ENCODE results near the gene FAM120A. TPM values are rescaled to one million over a fixed set of nuclear protein-coding genes. Genes with fewer than 3 reads are reported as not detected.
"Not testable (repeated sequence)": the region's sequence is repeated elsewhere in the genome, so short reads cannot be mapped to it uniquely, and the experiment has no call there.

FAM120A gene
- total RNA-seq, 1 donor from 2014 or later, result 135 TPM

GRCh38 chr9:93509084-93509483 is 57.6 kb downstream of the FAM120A start:
- H3K4me1 ChIP-seq, result peaks cover 0 to 9% of the 10 kb centered on the region in 2 donors
- intact Hi-C loops (cut with DNase I), result no loop called here
- no peak for TF ChIP-seq CTCF (IDR thresholded peaks at IDR 0.05)

DNA sequence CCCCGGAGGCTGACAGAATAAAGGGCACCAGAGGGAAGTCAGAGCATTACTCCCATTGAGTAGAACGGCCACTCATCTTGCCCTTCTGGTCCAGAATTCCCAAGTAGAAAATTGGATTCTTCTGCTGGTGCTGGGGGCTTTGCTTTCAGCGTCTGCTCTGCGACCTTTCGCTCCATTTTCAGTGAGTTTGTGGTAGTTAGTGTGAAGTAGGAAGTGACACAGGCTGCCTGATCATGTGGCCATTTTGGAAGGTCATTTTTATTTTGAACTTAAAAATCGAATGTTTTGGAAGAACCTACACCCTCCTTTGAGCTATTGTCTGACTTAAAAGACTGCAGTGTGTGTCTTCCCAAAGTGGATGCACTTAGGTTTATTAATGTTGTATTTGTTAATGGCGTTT is 58.6 kb downstream of the FAM120A start:
- no peak overlapping the region for H3K27ac ChIP-seq
- no peak overlapping the region for H3K4me3 ChIP-seq
- H3K4me1 ChIP-seq, result peaks cover 0 to 9% of the 10 kb centered on the region in 2 donors
- no peaks in the 10 kb centered on the region for H3K36me3 ChIP-seq
- no peaks in the 10 kb centered on the region for H3K9me3 ChIP-seq
- no peak for DNase-seq (ENCODE audit: low spot score in 2 of 2)
- H3K27me3 ChIP-seq, result no peaks in the 10 kb centered on the region
- no peak for TF ChIP-seq CTCF (IDR thresholded peaks at IDR 0.05)
- intact Hi-C loops (cut with DNase I), result no loop called here

More at GRCh38 chr9:93509084-93509483, 57.6 kb downstream of the FAM120A start:
- no peak for DNase-seq (ENCODE audit: low spot score in 2 of 2)
- H3K36me3 ChIP-seq, result no peaks in the 10 kb centered on the region
- H3K4me3 ChIP-seq, result no peak overlapping the region
- no peak overlapping the region for H3K27ac ChIP-seq
- H3K27me3 ChIP-seq, result no peaks in the 10 kb centered on the region
- no peaks in the 10 kb centered on the region for H3K9me3 ChIP-seq

DNA sequence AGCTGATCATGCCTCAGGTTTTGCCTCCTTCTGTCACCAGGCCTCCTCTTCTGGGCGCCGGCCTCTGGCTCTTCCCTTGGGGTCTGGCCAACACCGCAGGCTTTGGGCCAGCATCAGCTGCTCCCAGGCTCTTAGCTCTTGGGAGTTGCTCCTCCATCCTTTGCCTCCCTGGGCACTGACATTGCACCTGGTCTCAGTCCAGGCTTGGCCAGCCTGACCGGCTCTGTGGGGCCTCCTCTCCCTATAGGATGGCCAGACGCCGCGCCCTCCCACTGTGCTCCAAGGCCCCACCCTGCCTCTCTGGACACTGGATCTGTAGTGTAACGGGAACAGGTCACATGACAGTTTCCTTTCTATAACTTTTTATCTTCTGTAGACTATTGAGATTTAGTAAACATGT is 59.7 kb downstream of the FAM120A start:
- peak overlapping the region in 1 of 2 donors; percentile 2 for H3K27ac ChIP-seq
- H3K27me3 ChIP-seq, result not testable (repeated sequence)

DNA sequence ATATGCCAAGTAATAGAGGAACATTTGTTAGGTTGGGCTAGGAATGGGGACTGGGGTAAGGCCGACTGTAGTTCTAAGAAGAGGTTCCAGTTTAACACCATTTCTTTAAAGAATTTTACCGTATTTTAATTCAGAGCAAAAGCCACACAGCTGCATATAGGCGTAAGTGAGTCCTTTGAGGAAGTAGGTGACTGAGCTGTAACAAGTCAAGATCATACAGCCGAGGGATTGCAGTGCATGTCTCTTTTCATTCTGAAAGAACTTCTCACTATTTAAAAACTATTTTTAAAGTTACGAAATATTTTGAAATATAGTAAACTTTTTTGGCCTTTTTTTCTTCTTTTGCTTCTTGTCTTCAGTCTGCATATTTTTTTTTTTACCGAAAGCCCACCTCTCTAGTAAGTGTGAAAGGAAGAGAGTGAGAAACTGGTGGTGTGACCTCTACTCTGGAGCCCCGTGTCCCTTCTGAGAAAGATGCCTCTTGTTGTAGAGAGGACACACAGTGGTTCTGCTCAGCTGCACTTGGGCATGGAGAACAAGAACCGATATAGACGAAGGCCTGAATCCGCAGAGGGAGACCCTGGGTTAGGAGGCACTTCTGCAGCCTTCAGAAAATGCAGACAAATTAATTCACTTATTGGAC is 60.8 kb downstream of the FAM120A start:
- H3K36me3 ChIP-seq; H3K4me1 ChIP-seq; H3K4me3 ChIP-seq; H3K27ac ChIP-seq; H3K27me3 ChIP-seq; intact Hi-C loops (cut with DNase I); H3K9me3 ChIP-seq; DNase-seq (ENCODE audit: low spot score in 2 of 2): not testable (repeated sequence)

More for the DNA sequence above, 59.7 kb downstream of the FAM120A start:
- H3K9me3 ChIP-seq; H3K4me3 ChIP-seq; H3K36me3 ChIP-seq; intact Hi-C loops (cut with DNase I); H3K4me1 ChIP-seq: not testable (repeated sequence)
- peak in 1 of 2 donors; percentile 69 for DNase-seq (ENCODE audit: low spot score in 2 of 2)

DNA sequence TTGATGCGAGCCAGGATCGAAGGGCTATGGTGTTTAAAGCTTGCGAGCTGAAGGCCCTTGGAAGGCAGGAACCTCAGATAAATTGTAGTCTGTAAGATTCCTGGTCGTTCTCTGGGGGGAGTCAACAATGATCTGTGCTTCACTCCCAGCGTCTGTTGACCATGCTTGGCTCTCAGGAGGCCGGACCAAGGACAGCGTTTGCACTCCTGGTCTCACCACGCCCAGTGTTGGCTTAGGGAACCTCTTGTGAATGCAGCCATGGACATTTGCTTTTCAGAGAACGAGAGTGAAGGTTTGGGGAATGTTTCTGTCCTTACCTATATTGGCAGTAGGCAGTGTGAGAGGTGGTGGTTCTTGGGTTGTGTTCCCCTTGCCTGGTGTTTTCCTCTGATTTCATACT is 62.1 kb downstream of the FAM120A start:
- Histone ChIP-seq H3K4me3 (no peak overlapping the region), H3K36me3 (peaks cover 3 to 6% of the 10 kb centered on the region in 2 donors), H3K27ac (no peak overlapping the region), H3K4me1 (peaks cover 0 to 6% of the 10 kb centered on the region in 2 donors), H3K9me3 (no peaks in the 10 kb centered on the region), H3K27me3 (no peaks in the 10 kb centered on the region)
- intact Hi-C loops (cut with DNase I), result no loop called here
- DNase-seq (ENCODE audit: low spot score in 2 of 2), result no peak
- TF ChIP-seq CTCF (IDR thresholded peaks at IDR 0.05), result no peak

DNA sequence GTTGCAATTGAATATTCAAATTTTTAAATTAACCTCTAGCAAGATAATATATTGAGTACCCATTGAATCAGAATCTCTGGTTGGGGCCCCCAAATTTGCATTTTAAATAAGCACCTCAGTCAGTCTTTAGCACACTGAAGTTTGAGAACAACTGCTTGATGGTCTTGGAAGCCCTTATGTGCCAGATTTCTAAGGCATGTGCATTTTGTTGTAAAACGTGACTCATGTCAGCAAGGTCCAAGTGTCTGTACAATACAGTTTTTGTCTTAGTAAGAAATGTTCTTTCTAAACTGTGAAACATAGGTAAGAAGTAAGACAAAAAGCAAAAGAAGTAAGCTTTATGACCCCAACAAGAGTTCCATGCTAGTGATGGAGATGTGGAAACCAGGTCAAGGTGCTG is 65.8 kb downstream of the FAM120A start:
- H3K9me3 ChIP-seq, result no peaks in the 10 kb centered on the region
- no peak overlapping the region for H3K27ac ChIP-seq
- H3K27me3 ChIP-seq, result no peaks in the 10 kb centered on the region
- peaks cover 9 to 17% of the 10 kb centered on the region in 2 donors for H3K36me3 ChIP-seq
- no peaks in the 10 kb centered on the region for H3K4me1 ChIP-seq
- H3K4me3 ChIP-seq, result no peak overlapping the region
- intact Hi-C loops (cut with DNase I), result no loop called here
- DNase-seq (ENCODE audit: low spot score in 2 of 2), result no peak
- no peak for TF ChIP-seq CTCF (IDR thresholded peaks at IDR 0.05)

DNA sequence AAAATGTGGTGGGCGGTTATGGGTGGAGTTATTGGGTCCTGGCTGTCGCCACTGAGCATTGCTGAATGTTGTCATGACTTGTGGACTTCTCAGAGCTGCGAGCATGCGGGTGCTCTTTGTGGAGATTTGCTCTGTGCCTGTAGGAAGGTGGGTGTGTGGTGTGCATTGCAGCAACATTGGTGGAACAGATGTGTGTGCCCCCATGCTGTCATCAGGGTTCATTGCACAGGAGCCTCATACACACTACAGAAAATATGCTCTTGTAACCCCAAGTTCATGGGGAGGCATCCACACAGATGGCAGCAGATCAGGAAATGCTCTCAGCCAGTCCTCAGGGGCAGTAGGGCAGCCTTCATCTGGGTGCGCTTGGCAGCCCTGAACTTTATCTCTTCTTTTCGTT is 69.0 kb downstream of the FAM120A start:
- intact Hi-C loops (cut with DNase I), result no loop called here
- no peaks in the 10 kb centered on the region for H3K9me3 ChIP-seq
- H3K27me3 ChIP-seq, result no peaks in the 10 kb centered on the region
- TF ChIP-seq CTCF (IDR thresholded peaks at IDR 0.05), result no peak
- H3K27ac ChIP-seq, result no peak overlapping the region
- H3K4me1 ChIP-seq, result no peaks in the 10 kb centered on the region
- H3K4me3 ChIP-seq, result no peak overlapping the region
- DNase-seq (ENCODE audit: low spot score in 2 of 2), result no peak
- peaks cover 9 to 28% of the 10 kb centered on the region in 2 donors for H3K36me3 ChIP-seq
